Endothelial cell (in vitro differentiated cells): ENCODE results near the gene USP10. TPM values are rescaled to one million over a fixed set of nuclear protein-coding genes. Genes with fewer than 3 reads are reported as not detected.

ENCODE experiments used
- DNase-seq: peaks from one replicate; pipeline ENCODE4 v3.0.0; 2021; ENCODE audit warnings: low spot score
- H3K27ac Mint-ChIP-seq: one replicate; pipeline ENCODE4 v1.8.0; 2021; ENCODE audit warnings: mixed read lengths, inconsistent platforms; ENCODE audit not compliant: unreplicated experiment
- H3K27me3 Mint-ChIP-seq: one replicate; pipeline ENCODE4 v1.8.0; 2021; ENCODE audit warnings: mild to moderate bottlenecking, moderate library complexity, mixed read lengths, inconsistent platforms; ENCODE audit not compliant: unreplicated experiment
- H3K36me3 Mint-ChIP-seq: one replicate; pipeline ENCODE4 v1.8.0; 2021; ENCODE audit warnings: mild to moderate bottlenecking, low read depth, mixed read lengths, inconsistent platforms; ENCODE audit not compliant: unreplicated experiment
- H3K4me1 Mint-ChIP-seq: one replicate; pipeline ENCODE4 v1.8.0; 2021; ENCODE audit warnings: mild to moderate bottlenecking, mixed read lengths, inconsistent platforms; ENCODE audit not compliant: unreplicated experiment
- H3K4me3 Mint-ChIP-seq: one replicate; pipeline ENCODE4 v1.8.0; 2021; ENCODE audit warnings: mild to moderate bottlenecking, mixed read lengths, inconsistent platforms; ENCODE audit not compliant: unreplicated experiment
- H3K9me3 Mint-ChIP-seq: one replicate; pipeline ENCODE4 v1.8.0; 2021; ENCODE audit warnings: mixed read lengths, inconsistent platforms; ENCODE audit not compliant: unreplicated experiment
- total RNA-seq: library from RNA; stranded (reverse); fragmentation: NEBNext Ultra II Directional; extraction: Animal tissue kit (Norgen Biotek cat#: 25700); gene quantifications from one replicate; pipeline ENCODE4 v1.2.1, GENCODE V29; 2021; ENCODE audit not compliant: unreplicated experiment
- TF ChIP-seq, protein P1 (sequence below): fragments of 200-600 bp; sonication (generic); IDR thresholded peaks from one replicate; pipeline ENCODE4 v1.5.0; 2021; ENCODE audit warnings: antibody characterized with exemption; ENCODE audit not compliant: unreplicated experiment

USP10 gene
- total RNA-seq, 1 donor from 2014 or later = 81.2 TPM

DNA sequence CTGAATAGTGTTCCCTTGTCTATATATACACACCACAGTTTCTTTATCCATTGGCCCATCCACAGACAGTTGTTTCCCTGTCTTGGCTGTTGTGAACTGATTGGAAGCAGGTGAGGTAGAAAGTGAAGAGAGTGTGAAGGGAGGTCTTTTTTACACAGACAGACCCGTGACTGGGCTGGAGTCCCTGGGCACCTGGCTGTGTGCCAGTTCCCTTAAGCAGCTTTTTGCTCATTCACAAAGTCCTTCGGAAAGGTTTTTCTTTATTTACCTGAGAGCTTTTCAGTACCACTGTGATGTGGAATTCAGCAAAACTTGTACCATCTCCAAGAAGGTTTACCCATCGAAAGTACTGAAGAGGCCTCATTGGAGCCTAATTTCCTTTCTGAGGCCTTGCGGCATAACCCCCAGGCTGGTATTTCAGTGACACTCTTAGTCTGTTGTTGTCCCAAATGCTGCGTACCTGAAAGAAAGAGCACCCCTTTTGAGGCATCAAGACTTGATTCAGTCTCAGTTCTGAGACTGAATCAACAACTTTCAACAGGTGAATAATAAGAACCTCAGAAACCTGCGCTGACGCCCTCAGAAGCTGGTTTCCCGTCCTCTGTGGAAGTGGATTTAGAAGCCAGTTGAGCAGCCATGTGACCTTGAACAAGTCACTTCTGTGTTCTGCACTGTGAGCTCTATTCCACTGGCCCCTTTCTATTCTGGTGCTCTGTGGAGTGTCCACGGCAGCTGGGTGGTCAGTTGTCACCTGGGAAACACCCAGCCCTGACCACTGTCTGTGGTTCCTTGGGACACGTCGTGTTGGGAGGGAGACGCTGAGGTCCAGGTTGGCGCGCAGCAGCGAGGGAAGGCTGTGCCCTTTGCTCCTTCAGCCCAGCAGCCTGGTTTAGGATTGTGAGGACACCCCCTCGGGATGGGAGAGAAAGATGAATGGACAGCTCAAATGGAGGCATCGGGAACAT is 66.1 kb downstream of the USP10 start:
- peaks cover 35% of the 10 kb centered on the region for H3K36me3 Mint-ChIP-seq
- no peak for DNase-seq
- no peaks in the 10 kb centered on the region for H3K4me1 Mint-ChIP-seq
- TF ChIP-seq, protein P1, sequence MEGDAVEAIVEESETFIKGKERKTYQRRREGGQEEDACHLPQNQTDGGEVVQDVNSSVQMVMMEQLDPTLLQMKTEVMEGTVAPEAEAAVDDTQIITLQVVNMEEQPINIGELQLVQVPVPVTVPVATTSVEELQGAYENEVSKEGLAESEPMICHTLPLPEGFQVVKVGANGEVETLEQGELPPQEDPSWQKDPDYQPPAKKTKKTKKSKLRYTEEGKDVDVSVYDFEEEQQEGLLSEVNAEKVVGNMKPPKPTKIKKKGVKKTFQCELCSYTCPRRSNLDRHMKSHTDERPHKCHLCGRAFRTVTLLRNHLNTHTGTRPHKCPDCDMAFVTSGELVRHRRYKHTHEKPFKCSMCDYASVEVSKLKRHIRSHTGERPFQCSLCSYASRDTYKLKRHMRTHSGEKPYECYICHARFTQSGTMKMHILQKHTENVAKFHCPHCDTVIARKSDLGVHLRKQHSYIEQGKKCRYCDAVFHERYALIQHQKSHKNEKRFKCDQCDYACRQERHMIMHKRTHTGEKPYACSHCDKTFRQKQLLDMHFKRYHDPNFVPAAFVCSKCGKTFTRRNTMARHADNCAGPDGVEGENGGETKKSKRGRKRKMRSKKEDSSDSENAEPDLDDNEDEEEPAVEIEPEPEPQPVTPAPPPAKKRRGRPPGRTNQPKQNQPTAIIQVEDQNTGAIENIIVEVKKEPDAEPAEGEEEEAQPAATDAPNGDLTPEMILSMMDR = no peak
- H3K9me3 Mint-ChIP-seq = no peaks in the 10 kb centered on the region
- no peak overlapping the region for H3K27ac Mint-ChIP-seq
- H3K4me3 Mint-ChIP-seq = peak overlapping the region; percentile 66
- H3K27me3 Mint-ChIP-seq = peaks cover 4% of the 10 kb centered on the region

DNA sequence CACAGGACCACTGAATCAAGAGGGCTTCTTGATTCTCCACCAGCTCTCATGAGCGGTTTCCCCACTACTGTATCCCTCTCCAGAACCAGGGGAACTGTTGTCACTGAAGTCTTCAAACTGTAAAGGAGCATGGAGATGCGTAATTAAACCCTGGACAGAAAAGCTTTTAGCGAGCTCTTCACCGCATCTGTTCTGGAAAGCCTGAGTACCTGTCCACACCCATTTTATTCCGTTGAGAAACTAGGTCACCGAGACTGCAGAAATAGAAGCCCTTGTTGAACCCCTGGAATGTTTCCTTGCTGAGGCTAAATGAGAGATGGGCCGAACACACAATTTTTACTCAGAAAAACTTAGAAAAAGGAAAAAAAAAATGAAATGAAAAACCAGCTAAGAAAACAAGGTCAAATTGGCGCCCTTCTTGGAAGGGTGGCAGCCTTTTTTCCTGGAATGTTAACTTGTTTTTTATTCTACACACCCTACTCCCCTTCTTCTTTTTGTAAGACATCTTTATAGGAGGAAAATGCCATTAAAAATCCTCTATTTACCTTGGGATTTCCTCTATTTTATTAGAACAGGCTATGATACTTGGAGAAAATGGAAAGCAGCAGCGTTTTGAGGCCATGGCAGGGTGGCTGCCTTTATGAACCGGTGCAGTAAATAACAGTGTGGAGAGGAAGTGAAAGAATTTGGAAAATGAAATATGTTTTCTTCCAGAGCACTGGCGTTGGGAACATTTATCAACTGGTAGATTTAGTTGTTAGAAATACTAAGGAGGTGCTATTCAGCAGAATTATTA is 67.4 kb downstream of the USP10 start:
- H3K27me3 Mint-ChIP-seq = peaks cover 4% of the 10 kb centered on the region
- no peaks in the 10 kb centered on the region for H3K9me3 Mint-ChIP-seq
- TF ChIP-seq, protein P1 = no peak
- H3K36me3 Mint-ChIP-seq = peaks cover 30% of the 10 kb centered on the region
- no peaks in the 10 kb centered on the region for H3K4me1 Mint-ChIP-seq
- no peak overlapping the region for H3K4me3 Mint-ChIP-seq
- no peak for DNase-seq
- peak overlapping the region; percentile 55 for H3K27ac Mint-ChIP-seq

DNA sequence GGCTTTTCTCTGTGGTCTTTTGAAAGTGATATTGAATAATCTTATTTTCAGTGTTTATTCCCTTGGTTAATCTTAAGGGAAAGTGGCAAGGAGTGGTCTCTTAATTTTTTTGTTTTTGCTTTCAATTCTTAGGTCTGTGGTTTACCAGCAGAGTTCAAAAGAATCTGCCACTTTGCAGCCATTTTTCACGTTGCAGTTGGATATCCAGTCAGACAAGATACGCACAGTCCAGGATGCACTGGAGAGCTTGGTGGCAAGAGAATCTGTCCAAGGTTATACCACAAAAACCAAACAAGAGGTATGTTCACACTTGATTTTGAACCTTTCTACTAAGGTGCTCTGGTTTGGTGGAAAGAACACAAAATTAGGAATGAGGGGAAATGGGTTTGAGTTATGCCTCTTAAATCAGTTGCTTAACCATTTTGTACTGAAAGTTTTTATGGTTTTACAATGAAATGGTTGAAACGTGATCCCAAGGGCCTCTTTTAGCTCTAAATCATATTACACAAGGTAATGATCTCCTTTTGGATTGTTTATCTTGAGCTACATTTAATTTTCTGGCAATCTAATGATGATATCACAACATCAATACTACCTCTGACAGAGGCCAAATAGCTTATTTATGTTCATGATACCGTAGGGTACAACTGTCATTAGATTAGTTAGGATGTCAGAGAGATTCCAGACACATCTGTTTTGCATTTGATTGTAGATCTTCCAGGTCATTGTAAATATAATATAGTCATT is 68.4 kb downstream of the USP10 start:
- no peak for DNase-seq
- TF ChIP-seq, protein P1 = no peak
- Mint-ChIP-seq H3K9me3 (no peaks in the 10 kb centered on the region), H3K27me3 (peaks cover 4% of the 10 kb centered on the region), H3K27ac (no peak overlapping the region), H3K36me3 (peaks cover 30% of the 10 kb centered on the region), H3K4me3 (no peak overlapping the region), H3K4me1 (no peaks in the 10 kb centered on the region)

DNA sequence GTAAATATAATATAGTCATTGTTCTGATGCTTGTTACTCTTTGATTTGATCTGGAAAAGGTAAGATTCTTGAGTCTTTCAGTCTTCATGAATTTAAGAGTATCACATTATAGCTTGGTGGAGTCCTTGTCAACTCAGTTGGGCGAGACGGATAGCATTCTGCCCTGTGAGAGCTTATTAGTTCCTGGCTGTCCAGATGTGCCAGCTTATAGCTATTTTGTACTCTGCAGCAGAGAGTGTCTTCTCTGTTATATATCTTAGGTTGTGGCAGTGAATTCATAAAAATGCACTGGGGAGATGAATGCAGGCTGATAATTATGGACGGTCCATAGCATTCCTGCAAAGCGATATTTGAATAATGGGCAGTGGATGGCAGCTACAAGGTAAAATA is 69.0 kb downstream of the USP10 start:
- H3K9me3 Mint-ChIP-seq = no peaks in the 10 kb centered on the region
- H3K4me1 Mint-ChIP-seq = no peaks in the 10 kb centered on the region
- TF ChIP-seq, protein P1 = no peak
- peaks cover 4% of the 10 kb centered on the region for H3K27me3 Mint-ChIP-seq
- no peak for DNase-seq
- H3K4me3 Mint-ChIP-seq = no peak overlapping the region
- H3K27ac Mint-ChIP-seq = no peak overlapping the region
- H3K36me3 Mint-ChIP-seq = peaks cover 26% of the 10 kb centered on the region
